Bone marrow (tissue), 2 donors: ENCODE data around the gene DNAI7.
A peak's percentile ranks its signal among the peaks of the same experiment; 100 is the strongest.

Experiments used
- DNase-seq, 2 donors: peaks; one replicate each; lab custom pipeline; 2025; lab: John Stamatoyannopoulos, UW

DNAI7 gene

DNA sequence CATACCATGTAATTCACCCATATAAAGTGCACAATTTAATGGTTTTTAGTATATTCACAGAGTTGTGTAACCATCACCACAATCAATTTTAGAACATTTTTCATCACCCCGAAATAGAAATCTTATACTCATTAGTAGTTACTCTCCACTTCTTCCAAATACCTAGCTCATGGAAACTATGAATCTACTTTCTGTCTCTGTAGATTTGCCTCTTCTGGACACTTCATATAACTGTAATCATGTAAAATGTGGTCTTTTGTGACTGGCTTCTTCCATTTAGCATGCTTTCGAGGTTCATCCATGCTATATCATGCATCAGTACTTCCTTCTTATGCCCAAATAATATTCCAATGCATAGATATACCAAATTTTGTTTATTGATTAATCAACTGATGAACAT lies 10.8 kb downstream of the DNAI7 start:
- DNase-seq: no peak

DNA sequence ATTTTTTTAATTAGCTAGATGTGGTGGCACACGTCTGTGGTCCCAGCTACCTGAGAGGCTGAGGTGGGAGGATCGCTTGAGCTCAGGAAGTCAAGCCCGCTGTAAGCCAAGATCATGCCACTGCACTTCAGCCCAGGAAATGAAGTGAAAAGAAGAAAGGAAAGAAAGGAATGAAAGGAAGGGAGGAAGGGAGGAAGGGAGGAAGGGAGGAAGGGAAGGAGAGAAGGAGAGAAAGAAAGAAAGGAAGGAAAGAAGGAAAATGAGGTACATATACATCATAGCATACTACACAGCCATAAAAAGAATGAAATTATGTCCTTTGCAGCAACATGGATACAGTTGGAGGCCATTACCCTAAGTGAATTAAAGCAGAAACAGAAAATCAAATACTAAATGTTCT lies 12.2 kb downstream of the DNAI7 start:
- no peak for DNase-seq

DNA sequence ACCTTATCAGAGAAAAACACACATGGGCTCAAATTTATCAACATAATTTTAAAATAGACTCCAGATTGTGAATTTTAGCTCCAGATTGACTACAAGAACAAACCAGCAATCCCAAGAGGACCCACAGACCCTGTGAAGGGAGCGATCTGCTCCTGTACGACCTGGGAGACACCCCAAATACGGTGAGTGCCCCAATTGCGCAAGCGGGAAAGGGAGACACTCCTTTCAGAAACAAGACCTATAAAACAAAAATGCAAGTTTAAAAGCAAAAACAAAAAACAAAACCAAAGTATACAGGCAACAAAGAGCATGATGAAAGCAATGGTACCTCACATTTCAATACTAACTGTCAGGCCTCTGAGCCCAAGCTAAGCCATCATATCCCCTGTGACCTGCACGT lies 32.1 kb downstream of the DNAI7 start:
- no peak for DNase-seq

DNA sequence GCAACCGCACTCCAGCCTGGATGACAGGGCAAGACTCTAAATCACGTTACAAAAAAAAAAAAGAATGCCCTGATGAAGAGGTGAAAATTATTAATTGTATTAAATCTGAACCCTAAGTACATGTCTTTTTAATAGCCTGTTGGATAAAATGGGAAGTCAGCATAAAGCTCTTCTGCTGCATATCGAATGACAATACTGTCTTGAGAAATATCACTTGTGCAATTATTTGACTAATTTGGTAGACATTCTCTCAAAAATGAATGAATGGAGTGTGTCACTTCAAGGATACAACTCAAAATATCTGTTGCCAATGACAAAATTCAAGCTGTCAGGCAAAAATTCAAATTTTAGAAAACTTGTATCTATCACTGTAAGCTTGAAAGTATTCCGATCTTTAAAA lies 38.9 kb downstream of the DNAI7 start:
- no peak for DNase-seq

DNA sequence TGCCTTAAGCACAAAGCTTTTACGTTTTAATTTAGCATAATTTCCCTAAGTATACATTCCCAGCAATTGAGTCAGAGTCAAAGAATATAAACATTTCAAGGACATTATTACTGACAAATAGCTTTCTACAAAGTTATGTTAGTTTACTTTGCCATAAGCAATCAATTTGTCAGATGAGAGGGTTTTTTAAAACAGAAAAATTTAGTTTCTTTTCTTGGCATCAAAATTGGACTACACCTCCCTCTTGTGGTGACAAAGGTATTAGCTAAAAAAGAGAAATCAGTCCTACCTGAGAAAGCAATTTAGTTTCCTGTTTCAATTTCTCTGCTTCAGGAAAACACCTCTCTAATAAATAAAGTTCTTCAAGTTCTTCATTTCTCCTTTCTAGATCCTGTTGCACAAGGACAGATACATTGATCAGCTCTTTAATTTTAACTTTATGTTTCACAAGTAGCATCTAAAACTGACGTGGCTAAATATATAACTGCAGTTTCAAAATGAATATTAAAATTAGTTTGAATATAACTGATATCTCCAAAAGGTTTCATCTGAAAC lies 39.9 kb downstream of the DNAI7 start:
- DNase-seq: peak in 1 of 2 donors; percentile 21

DNA sequence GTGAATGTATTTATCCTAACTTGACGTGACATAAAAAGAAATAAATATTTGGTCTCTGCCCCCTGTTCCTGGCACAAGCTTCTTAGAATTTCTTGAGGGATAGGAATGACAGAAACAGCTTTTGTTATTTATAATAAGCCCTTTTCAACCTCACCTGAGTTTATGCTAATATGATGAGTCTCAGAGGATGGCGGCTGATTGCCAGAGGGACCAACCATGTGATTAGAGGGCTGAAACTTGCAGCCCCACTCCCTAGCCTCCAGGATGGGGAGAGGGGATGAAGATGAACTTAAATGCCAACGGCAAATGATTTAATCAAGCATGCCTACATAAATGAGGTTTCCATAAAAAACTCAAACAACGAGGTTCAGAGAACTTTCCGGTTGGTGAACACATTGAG lies 42.9 kb downstream of the DNAI7 start:
- no peak for DNase-seq

DNA sequence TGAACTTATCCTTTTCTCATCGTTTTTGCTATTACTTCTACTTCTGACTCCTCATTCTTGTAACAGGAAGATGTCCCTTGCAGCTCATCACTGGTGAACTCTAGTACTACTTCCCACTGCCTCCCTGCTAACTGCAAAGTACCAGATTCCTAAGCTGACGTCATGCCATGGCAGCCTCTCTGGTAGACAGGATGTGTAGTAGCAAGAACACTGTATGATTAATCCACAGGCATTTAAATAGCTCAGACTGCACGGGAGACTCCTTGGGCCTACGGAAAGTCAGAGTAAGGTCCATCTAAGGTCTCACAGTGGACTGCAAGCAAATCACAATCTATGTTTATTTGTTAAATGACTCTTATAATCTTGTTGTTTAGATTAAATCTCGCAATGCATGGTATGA lies 43.5 kb downstream of the DNAI7 start:
- no peak for DNase-seq

DNA sequence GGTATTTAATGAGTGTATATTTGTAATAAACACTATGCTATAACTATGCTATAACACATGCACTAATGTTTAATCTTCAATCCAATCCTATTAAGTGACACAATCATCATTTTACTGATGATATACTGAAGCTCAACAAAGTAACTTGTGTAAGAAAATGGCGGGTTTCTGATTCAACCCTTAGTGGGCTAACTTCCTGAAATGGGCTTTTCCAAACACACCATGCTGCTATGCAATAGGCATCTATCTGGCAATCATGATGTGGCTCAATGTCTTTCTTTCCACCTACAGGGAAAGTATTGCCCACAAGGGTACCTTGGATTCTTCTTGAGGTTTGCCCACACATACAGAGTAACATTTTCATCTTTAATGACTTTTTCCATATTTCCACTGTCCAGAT lies 48.3 kb downstream of the DNAI7 start:
- no peak for DNase-seq

DNA sequence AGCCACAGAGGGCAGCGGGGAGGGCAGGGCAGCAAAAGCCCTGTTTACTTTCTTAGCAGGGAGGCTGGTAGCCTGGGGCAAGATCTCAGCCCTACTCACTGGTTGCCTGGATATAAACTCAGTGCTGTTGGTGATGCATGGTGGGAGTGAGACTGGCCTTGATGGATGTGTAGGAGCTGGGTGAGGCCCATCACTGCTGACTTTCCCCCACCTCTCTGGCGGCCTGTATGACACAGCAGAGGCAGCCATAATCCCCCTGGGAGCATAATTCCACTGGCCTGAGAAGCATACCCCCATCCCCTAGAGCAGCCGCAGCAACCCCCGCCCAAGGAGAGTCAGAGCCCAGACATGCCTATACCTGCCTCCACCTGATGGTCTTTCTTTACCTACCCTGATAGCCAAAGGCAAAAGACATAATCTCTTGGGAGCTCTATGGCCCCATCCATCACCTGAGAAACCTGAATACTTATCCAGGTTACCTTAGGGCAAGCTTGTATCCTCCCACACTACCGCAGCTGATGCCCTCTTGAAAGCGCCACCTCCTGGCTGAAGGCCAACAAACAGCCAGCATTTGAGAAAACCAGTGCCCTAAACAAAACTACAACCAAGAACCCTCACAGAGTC lies 59.3 kb downstream of the DNAI7 start:
- DNase-seq: no peak

DNA sequence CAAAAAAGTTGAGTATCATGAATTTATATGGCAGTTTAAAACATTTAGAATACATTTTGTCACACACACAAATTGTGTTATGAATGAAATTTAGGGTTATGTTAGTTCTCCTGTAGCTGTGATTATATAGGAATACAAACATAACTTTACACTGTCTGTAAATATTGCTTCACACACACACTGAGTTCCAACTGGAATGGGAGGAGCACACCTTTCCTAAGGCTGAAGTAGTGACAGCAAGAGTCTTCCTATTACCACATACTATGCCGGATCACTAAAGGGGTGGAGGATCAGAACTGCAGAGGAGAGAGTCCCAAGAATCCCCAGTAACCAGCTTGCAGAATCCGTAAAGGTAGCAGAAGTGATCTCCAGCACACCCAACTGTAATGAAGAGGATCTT lies 63.7 kb downstream of the DNAI7 start:
- DNase-seq: no peak

DNA sequence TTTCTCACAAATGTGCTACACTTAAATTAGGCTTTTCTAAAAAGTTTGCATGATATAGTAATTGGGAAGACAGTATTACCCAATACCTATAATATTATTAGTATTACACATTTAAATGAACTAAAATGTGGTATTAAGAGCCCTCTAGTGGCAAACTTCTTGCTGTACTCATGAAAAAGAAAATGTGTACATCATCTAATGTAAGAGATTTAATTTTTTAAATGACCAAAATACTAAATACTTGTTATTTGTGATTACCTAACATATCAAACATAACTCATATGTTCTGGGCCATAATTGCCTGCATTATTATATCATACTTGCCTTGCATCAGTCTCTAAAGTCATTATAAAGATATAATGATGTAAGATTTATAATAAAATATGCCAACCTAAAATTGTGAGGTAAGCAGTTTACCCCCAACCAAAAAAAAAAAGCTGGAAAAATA lies 64.2 kb downstream of the DNAI7 start:
- peak in 1 of 2 donors; percentile 23 for DNase-seq

DNA sequence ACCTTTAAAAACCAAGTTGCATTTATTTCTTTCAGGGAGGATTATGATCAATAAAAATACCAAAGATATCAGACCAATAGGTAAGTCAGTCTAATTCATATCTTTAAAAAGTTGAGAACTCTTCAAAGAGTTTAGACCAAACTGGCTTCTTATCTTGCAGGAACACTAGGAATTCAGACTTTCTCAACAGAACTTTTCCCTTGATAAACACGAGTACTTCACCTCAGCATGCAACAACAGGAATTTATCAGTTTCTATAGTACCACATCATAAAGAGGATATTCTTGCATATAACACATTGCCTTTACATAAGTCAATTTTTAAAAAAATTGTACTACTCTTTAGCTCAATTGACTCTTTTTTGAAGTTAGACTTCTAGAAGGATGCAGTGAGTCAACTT lies 68.2 kb downstream of the DNAI7 start:
- no peak for DNase-seq

DNA sequence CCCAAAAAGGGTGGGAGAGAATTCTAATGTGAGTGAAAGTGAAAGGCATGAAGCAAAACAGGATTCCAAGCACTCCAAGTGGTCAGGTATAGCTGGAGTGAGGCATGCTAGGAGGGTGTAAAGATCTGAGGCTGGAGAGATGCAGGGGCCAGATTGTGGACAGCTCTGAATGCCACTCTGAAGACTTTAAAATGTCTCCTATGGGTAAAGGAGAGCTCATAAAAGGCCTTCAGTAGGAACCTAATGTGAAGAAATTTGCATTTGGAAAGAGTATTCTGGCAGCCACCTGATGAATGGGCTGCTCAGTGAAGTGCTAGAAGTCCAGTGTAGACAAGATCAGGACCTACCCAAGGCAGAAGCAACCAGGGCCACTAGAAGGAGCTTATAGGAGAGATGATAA lies 68.9 kb downstream of the DNAI7 start:
- no peak for DNase-seq

DNA sequence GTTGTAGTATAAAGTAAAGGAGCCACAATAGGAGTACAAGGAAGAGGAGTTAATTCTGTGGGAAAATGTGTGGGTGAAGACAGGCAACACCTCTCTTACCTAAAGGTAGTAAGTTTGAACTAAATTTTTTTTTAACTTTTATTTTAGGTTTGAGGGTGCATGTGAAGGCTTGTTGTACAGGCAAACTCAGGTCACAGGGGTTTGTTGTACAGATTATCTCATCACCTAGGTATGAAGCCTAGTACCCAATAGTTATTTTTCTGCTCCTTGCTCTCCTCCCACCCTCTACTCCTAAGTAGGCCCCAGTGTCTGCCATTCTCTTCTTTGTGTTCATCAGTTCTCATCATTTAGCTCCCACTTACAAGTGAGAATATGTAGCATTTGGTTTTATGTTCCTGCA lies 70.5 kb downstream of the DNAI7 start:
- no peak for DNase-seq

DNA sequence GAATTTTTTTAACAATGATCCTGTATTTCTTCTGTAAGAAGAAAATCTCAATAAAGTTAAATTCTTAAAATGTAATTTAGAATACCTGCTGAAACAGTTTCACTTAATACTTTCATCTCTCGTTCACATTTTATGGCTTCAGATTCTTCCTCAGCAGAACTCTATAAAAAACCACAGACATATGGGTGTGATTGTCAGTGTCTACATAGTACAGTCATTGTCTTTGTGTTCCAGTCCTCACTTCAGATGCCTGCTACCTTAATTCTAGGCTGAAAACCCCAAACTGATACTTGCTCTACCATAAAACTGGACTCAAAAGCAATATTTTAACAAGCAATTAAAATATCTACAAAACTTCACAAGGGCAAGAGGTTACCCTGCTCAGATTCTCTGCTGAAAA lies 71.8 kb downstream of the DNAI7 start:
- no peak for DNase-seq

DNA sequence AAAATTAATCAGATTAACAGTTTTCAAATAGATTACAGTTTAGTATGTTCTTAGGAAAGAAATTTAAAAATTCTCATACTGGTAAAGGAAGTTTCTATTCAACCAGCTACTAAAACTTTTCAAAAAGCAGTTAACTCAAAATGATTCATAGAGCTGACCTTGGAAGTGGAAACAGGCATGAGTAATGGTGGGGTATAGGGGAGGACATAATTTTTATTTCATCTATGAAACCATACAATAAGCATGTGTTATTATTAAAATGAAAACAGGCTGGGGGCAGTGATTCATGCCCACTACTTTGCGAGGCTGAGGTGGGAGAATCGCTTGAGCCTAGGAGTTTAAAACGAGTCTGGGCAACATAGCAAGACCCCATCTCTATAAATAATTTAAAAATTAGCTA lies 73.0 kb downstream of the DNAI7 start:
- DNase-seq: no peak

DNA sequence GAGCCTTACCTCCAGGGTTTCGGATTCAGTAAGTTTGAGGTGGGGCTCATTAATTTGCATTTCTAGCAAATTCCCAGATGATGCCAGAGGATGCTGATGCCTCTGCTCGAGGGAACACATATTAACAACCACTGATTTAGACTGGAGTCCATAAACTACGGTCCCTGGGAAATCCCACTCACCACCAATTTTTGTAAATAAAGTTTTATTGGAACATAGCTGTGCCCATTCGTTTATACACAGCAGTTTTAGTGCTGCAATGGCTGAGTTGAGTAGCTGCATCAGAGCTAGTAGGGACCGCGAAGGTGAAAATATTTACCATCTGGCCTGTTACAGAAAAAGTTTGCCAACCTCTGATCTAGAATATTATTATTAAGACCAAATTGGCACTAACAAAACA lies 73.8 kb downstream of the DNAI7 start:
- DNase-seq: no peak

DNA sequence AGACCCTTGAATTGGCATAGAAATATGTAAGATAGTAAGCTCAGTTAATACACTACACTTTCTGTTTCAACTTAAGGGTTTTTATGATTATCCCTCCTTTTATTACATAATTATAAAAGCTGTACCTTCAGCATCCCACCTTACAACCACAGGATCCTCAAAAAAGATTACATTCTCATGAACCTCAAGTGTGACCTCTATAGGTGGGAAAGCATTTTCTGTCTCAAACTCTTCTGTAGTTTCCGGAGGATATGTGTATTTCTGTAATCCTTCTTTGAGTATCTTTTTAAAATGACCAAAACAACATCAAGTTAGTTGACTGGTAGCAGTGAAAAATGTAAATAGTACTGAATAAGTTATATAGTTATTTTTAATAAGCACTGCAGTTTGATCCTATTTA lies 75.9 kb downstream of the DNAI7 start:
- DNase-seq: no peak

DNA sequence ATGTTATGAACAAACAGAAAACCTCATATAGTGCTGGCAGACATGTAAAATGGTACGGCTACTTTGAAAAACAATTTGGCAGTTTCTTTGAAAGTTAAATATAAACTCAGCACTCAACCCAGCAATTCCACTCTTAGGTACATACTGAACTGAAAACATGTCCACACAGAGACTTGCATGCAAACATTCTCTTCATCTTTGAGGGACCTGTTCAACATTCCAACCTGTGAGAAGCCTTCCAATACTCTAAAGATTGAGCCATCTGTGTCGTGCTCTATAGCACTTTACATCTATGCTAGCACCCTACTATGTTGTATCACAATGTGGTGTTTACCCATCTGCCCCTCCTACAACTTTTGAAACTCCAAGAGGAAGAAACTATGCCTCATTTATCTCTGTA lies 79.3 kb downstream of the DNAI7 start:
- no peak for DNase-seq

DNA sequence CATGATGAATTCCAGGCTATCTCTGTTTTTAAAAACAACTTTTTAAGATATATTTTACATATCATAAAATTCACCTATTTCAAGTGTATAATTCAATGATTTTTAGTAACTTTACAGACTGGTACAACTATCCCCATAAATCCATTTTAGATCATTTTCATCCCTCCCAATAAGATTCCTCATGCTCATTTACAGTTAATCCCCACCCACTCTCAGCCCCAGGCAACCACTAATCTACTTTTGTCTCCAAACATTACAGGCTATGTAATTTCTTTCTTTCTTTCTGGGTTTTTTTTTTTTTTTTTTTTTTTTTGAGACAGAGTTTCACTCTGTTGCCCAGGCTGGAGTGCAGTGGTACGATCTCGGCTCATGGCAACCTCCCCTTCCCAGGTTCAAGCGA lies 81.3 kb downstream of the DNAI7 start:
- DNase-seq: no peak

DNA sequence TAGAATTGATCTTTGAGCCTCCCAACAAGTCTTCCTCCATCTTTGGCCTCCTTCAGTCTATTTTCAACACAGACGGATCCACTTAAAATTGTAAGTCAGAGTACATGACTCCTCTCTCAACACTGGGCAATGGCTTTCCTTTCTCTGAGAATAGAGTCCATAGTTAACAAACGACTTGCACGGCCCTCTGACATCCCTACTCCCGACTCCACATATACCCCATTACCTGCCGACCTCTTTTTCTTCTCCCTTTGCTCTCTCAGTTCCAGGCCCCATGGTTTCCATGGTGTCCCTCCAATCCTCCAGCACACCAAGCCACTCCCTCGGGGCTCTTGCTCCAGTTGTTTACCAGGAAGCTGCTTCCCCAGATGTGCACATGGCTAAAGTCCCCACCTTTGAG lies 84.7 kb downstream of the DNAI7 start:
- DNase-seq: no peak

DNA sequence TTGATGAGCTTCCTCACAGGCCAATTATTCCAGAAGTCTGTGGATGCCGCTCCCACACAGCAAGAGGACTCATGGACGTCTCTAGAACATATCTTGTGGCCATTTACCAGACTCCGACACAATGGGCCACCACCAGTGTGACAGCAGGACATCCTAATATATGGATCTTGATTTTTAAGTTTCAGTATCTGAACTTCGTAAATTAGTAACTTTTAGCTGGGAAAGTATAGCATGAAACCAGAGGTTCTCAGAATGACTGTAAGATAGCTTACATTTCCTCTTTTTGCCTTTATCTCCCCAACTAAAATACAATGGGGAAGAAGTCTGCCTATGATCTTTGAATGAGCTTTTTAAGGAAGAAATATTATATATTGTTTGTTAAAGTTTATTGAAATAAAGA lies 87.0 kb downstream of the DNAI7 start:
- DNase-seq: no peak

DNA sequence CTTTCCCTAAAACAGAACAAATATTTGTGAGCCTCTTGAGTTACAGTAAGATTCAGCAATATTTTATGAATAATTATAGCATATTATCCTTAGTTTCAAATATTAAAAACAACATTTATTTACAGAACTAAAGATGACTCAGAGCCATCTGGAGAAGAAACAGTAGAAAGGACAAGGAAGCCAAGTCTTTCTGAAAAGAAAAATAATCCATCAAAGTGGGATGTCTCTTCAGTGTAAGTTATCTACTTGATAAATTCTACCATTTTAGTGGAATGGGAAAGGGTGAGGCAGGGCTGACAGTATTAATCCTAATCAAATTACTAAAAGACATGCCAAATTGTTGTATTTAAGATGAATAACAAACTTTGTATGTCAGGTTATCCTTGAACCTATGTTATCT lies 88.1 kb downstream of the DNAI7 start:
- DNase-seq: no peak

DNA sequence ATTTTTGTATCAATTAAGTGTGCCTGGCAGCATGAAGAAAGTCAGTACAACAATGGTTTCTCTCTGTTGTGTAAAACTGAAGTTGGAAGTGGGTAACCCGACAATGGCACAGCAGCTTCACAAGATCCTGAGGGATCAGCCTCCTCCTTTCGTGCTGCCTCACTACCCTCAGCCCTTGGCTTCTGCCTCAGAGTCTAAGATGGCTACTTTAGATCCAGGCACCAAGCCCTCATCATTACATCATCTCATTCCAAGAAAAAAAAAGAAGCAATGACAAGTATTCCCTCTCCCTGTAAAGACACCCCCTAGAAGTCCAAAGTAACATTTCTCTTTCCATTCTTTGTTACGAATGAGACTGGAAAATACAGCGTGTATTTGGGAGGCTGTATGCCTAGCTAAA lies 92.6 kb downstream of the DNAI7 start:
- no peak for DNase-seq

DNA sequence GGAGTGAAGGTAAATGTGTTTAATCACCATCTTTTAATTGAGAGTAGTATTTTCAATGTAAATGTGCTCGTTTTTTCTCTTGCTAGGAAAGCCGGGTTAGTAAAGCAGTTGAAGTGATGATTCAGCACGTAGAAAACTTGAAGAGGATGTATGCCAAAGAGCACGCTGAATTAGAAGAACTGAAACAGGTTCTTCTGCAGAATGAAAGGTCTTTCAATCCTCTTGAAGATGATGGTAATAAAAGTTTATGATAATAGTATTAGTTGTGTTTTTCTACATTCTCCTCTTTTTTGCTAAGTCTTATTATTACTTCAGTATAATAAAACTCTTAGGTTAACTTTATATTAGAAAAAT lies 93.9 kb downstream of the DNAI7 start:
- no peak for DNase-seq
